Body of pancreas (tissue), 4 donors: ENCODE measurements around the gene GBP7. TPM values are rescaled to one million over a fixed set of nuclear protein-coding genes. Genes with fewer than 3 reads are reported as not detected.

Experiments used
- ATAC-seq: fragments of 150-250 bp; one replicate; pipeline ENCODE4 v1.9.1; 2016
- DNase-seq, 4 donors: peaks; one replicate each; pipeline ENCODE4 v3.0.0-alpha.2; 2019
- H3K27ac ChIP-seq, 4 donors: fragments of 200-600 bp; sonication (generic); 1 replicate in 3 of 4; 2 replicates in 1 of 4; pipeline versions ENCODE4 v1.5.1 to v1.6.1; 2016 to 2019; ENCODE audit warnings: mild to moderate bottlenecking in 1 of 4, mixed read lengths in 1 of 4, moderate library complexity in 1 of 4
- H3K27me3 ChIP-seq, 2 donors: fragments of 200-600 bp; sonication (generic); one replicate each; pipeline ENCODE4 v1.6.0; 2016; ENCODE audit warnings: mild to moderate bottlenecking in 1 of 2
- H3K36me3 ChIP-seq, 2 donors: fragments of 200-600 bp; sonication (generic); replicated peaks in 1 of 2; 2 replicates each; pipeline ENCODE4 v1.5.1; 2016; ENCODE audit warnings: low read depth in 2 of 2; ENCODE audit not compliant: insufficient read depth in 1 of 2
- H3K4me1 ChIP-seq: fragments of 200-600 bp; sonication (generic); one replicate; pipeline ENCODE4 v1.6.0; 2016
- H3K4me3 ChIP-seq, 2 donors: fragments of 200-600 bp; sonication (generic); 1 replicate in 1 of 2; 2 replicates in 1 of 2; pipeline ENCODE4 v1.5.1; 2016 to 2019
- H3K9me3 ChIP-seq, 3 donors: fragments of 200-600 bp; sonication (generic); 1 replicate in 2 of 3; 2 replicates in 1 of 3; pipeline ENCODE4 v1.5.1; 2016
- POLR2A ChIP-seq, 3 donors: fragments of 450-650 bp; IDR thresholded peaks; one replicate each; pipeline ENCODE4 v1.6.1; 2016; ENCODE audit warnings: antibody characterized with exemption in 3 of 3, mild to moderate bottlenecking in 2 of 3
- WGBS, 2 donors: methylation state at CpG; one replicate each; pipeline ENCODE4 v1.1.5; 2017; 5-methylcytosine and 5-hydroxymethylcytosine counted together
- intact Hi-C: fragments of 100-400 bp; cut with DNase I; formaldehyde crosslinking; loops from one replicate; pipeline ENCODE4 v1.15.1; 2023
- total RNA-seq, 2 donors: library from RNA; depleted of rRNA; stranded (reverse); fragments of >200 nt; gene quantifications; one replicate each; pipeline ENCODE4 v1.1.0, GENCODE V29; 2016
- TF ChIP-seq, protein P1 (sequence below), 7 experiments: fragments of 450-650 bp in 4 of 7; fragments of 200-600 bp in 3 of 7; sonication (generic) in 3 of 7; IDR thresholded peaks; one replicate each; pipeline ENCODE4 v1.5.1; 2016 to 2019; ENCODE audit warnings: antibody characterized with exemption in 7 of 7

Gene GBP7
- total RNA-seq, 2 donors from 2014 or later = not detected

GRCh38 chr1:89112871-89113613 is 62.8 kb downstream of the GBP7 start:
- DNase-seq = no peak
- Histone ChIP-seq H3K9me3 (no peaks in the 10 kb centered on the region), H3K27me3 (no peaks in the 10 kb centered on the region), H3K27ac (no peak overlapping the region), H3K4me3 (no peak overlapping the region), H3K4me1 (no peaks in the 10 kb centered on the region), H3K36me3 (peaks cover 0 to 2% of the 10 kb centered on the region in 2 donors)
- TF ChIP-seq, protein P1, sequence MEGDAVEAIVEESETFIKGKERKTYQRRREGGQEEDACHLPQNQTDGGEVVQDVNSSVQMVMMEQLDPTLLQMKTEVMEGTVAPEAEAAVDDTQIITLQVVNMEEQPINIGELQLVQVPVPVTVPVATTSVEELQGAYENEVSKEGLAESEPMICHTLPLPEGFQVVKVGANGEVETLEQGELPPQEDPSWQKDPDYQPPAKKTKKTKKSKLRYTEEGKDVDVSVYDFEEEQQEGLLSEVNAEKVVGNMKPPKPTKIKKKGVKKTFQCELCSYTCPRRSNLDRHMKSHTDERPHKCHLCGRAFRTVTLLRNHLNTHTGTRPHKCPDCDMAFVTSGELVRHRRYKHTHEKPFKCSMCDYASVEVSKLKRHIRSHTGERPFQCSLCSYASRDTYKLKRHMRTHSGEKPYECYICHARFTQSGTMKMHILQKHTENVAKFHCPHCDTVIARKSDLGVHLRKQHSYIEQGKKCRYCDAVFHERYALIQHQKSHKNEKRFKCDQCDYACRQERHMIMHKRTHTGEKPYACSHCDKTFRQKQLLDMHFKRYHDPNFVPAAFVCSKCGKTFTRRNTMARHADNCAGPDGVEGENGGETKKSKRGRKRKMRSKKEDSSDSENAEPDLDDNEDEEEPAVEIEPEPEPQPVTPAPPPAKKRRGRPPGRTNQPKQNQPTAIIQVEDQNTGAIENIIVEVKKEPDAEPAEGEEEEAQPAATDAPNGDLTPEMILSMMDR (IDR thresholded peaks at IDR 0.05) = no peak
- no peak for TF ChIP-seq POLR2A (IDR thresholded peaks at IDR 0.05)
- ATAC-seq = no peak
- WGBS, 2 donors = 74 to 76% methylated on average over 5 of the region's 5 CpGs
- intact Hi-C loops = no loop called here

GRCh38 chr1:89104687-89105086 is 71.1 kb downstream of the GBP7 start:
- 84 to 86% methylated on average over 17 of the region's 17 CpGs for WGBS, 2 donors
- TF ChIP-seq, protein P1 (IDR thresholded peaks at IDR 0.05) = no peak
- TF ChIP-seq POLR2A (IDR thresholded peaks at IDR 0.05) = no peak
- no peak for DNase-seq

GRCh38 chr1:89104147-89104546 is 71.7 kb downstream of the GBP7 start:
- WGBS, 2 donors = 69 to 75% methylated on average over 2 of the region's 2 CpGs
- TF ChIP-seq, protein P1 (IDR thresholded peaks at IDR 0.05) = no peak
- no peak for TF ChIP-seq POLR2A (IDR thresholded peaks at IDR 0.05)
- intact Hi-C loops = no loop called here
- ATAC-seq = no peak
- no peaks in the 10 kb centered on the region for H3K9me3 ChIP-seq
- no peaks in the 10 kb centered on the region for H3K36me3 ChIP-seq
- DNase-seq = no peak
- no peaks in the 10 kb centered on the region for H3K27me3 ChIP-seq
- no peak overlapping the region for H3K4me3 ChIP-seq
- H3K4me1 ChIP-seq = no peaks in the 10 kb centered on the region
- H3K27ac ChIP-seq = no peak overlapping the region

More at GRCh38 chr1:89104687-89105086, 71.1 kb downstream of the GBP7 start:
- no peaks in the 10 kb centered on the region for H3K9me3 ChIP-seq
- ATAC-seq = no peak
- H3K27me3 ChIP-seq = no peaks in the 10 kb centered on the region
- no peaks in the 10 kb centered on the region for H3K4me1 ChIP-seq
- H3K36me3 ChIP-seq = no peaks in the 10 kb centered on the region
- no peak overlapping the region for H3K27ac ChIP-seq
- no peak overlapping the region for H3K4me3 ChIP-seq
- intact Hi-C loops = no loop called here

DNA sequence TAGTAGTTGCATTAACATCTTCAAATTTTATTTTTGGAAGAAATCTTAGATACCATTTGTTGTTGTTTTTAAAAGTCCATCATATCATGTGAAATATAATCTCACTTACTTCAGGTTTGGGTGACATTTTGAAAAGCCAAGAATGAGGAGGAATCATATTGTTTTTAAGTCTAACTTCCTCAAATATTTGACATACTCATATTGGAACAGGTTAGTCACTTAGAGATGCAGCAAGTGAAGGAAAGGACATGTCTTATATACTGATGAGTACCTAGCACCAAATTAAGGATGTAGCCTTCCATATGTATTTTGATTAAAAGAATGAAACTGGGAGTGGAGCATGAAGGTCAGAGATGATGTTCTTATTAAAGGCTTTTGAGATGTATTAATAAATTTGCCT is 73.8 kb downstream of the GBP7 start:
- Histone ChIP-seq H3K4me3 (no peak overlapping the region), H3K27ac (no peak overlapping the region), H3K4me1 (no peaks in the 10 kb centered on the region), H3K9me3 (no peaks in the 10 kb centered on the region), H3K27me3 (no peaks in the 10 kb centered on the region), H3K36me3 (no peaks in the 10 kb centered on the region)
- DNase-seq = no peak
- TF ChIP-seq, protein P1 (IDR thresholded peaks at IDR 0.05) = no peak
- no peak for TF ChIP-seq POLR2A (IDR thresholded peaks at IDR 0.05)
- no peak for ATAC-seq
- intact Hi-C loops = no loop called here

GRCh38 chr1:89100412-89100811 is 75.4 kb downstream of the GBP7 start:
- Histone ChIP-seq H3K27ac (no peak overlapping the region), H3K4me1 (no peaks in the 10 kb centered on the region), H3K27me3 (no peaks in the 10 kb centered on the region), H3K4me3 (no peak overlapping the region), H3K36me3 (no peaks in the 10 kb centered on the region), H3K9me3 (no peaks in the 10 kb centered on the region)
- ATAC-seq (no peak), DNase-seq (no peak)
- WGBS, 2 donors = 88 to 95% methylated on average over 3 of the region's 3 CpGs
- intact Hi-C loops = no loop called here
- no peak for TF ChIP-seq POLR2A (IDR thresholded peaks at IDR 0.05)
- TF ChIP-seq, protein P1 (IDR thresholded peaks at IDR 0.05) = no peak
